Measurements from ENCODE around the gene BLOC1S5. TPM values are rescaled to one million over a fixed set of nuclear protein-coding genes. Genes with fewer than 3 reads are reported as not detected.

BLOC1S5 gene
- total and polyA plus RNA-seq, 3 donors from 2014 or later: 8.4 to 12.1 (median 10.9) TPM

DNA sequence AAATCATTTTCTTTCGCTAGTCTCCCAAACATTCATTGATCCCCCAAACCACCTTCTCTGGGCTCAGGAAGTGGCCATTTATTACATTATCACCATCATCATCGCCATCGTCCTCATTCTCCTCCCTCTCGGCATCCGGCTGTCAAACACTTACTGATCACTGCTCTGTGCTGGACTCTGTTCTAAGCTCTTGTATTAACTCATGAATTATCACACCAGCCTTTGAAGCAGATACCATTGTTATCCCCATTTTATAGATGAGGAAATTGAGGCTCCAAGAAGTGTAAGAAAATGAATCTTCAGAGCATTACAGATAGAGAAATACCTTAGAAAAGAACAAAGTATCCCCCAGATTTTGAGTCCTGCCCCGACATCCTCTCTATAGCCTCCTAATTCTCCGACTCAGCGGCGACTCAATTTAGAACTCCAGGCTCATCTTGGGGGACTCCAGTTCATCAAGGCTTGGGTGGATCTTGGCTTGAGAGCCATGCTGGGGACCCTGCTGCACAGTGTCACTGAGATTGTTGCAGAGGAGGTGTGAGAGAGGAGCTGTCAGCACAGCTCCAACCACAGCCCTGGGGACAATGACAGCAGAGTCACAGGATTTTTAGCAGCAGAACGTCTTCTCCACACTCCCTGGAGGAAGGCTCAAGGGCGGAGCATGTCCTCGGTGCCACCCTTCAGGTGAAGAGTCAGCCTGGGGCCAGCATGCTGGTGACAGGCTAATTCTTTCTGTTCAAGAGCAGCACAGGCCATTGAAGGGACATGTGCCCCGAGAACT is 44.8 kb upstream of the BLOC1S5 start:
- no peak overlapping the region for H3K27ac ChIP-seq
- H3K27me3 ChIP-seq: no peaks in the 10 kb centered on the region
- H3K4me1 ChIP-seq: no peaks in the 10 kb centered on the region
- H3K4me3 ChIP-seq: no peak overlapping the region
- no peak for TF ChIP-seq POLR2A (IDR thresholded peaks at IDR 0.05)
- DNase-seq: no peak
- H3K36me3 ChIP-seq (ENCODE audit: low read depth, missing control alignments): no peaks in the 10 kb centered on the region
- intact Hi-C loops (cut with DNase I; ENCODE audit: low total_unique reads): no loop called here
- 80 to 89% methylated on average over 12 to 13 of the region's 13 CpGs for WGBS, 2 donors
- no peaks in the 10 kb centered on the region for H3K9me3 ChIP-seq

DNA sequence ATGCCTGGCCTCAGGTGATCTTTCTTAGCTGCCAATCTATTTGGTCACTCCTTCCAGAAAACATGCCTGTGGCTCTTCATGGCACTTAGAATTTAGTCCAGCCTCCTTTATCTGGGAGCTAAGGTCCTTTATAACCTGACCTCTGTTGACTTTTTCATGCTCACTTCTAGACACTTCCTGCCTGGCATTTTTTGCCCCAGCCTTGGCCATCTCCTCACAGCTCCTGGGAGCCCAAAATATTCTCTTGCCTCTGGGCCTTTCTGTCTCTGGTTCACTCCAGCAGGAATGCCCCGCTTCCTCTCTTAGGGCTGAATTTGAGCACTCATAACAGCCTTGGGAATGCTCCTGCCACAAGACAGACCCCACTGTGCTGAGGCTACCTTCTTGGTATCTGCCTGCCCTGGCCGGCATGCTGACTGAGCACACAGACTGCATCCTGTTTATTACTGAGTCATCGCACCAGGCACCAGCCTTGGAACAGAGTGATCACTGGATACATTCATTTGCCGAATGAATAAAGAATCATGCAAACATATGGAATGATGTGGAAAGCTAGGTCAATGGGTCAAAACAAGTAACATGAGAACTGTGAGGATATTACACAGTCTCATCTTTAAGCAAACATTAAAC is 44.0 kb upstream of the BLOC1S5 start:
- 73 to 84% methylated on average over 4 of the region's 4 CpGs for WGBS, 2 donors
- H3K27me3 ChIP-seq: no peaks in the 10 kb centered on the region
- no peak for TF ChIP-seq POLR2A (IDR thresholded peaks at IDR 0.05)
- TF ChIP-seq, protein P1, sequence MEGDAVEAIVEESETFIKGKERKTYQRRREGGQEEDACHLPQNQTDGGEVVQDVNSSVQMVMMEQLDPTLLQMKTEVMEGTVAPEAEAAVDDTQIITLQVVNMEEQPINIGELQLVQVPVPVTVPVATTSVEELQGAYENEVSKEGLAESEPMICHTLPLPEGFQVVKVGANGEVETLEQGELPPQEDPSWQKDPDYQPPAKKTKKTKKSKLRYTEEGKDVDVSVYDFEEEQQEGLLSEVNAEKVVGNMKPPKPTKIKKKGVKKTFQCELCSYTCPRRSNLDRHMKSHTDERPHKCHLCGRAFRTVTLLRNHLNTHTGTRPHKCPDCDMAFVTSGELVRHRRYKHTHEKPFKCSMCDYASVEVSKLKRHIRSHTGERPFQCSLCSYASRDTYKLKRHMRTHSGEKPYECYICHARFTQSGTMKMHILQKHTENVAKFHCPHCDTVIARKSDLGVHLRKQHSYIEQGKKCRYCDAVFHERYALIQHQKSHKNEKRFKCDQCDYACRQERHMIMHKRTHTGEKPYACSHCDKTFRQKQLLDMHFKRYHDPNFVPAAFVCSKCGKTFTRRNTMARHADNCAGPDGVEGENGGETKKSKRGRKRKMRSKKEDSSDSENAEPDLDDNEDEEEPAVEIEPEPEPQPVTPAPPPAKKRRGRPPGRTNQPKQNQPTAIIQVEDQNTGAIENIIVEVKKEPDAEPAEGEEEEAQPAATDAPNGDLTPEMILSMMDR (IDR thresholded peaks at IDR 0.05): no peak
- intact Hi-C loops (cut with DNase I; ENCODE audit: low total_unique reads): no loop called here
- DNase-seq: no peak
- no peak overlapping the region for H3K4me3 ChIP-seq
- no peak overlapping the region for H3K27ac ChIP-seq
- H3K9me3 ChIP-seq: no peaks in the 10 kb centered on the region
- H3K36me3 ChIP-seq (ENCODE audit: low read depth, missing control alignments): no peaks in the 10 kb centered on the region
- no peaks in the 10 kb centered on the region for H3K4me1 ChIP-seq

DNA sequence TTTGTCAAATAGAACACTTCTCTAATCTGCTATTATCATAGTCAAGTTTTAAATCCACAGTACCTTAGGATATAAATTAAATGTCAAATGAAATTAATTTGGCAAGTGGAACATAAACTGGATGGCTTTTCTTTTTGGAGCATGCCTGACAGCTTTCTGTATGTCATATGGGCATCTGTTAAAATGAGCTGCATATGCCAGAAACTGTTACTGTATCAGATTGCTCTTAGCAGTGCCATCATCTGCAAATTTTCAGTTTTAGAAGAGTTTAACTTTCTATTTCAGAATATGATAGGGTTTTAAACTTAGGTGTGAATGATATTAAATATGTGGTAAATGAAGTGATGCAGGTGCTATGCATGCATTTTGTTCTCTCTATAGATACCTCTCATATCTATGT is 41.6 kb upstream of the BLOC1S5 start:
- Histone ChIP-seq H3K36me3 (ENCODE audit: low read depth, missing control alignments) (no peaks in the 10 kb centered on the region), H3K4me3 (no peak overlapping the region), H3K27ac (no peak overlapping the region), H3K4me1 (no peaks in the 10 kb centered on the region), H3K27me3 (no peaks in the 10 kb centered on the region), H3K9me3 (no peaks in the 10 kb centered on the region)
- no peak for DNase-seq
- intact Hi-C loops (cut with DNase I; ENCODE audit: low total_unique reads): no loop called here
- TF ChIP-seq, protein P1 (IDR thresholded peaks at IDR 0.05): no peak
- TF ChIP-seq POLR2A (IDR thresholded peaks at IDR 0.05): no peak

DNA sequence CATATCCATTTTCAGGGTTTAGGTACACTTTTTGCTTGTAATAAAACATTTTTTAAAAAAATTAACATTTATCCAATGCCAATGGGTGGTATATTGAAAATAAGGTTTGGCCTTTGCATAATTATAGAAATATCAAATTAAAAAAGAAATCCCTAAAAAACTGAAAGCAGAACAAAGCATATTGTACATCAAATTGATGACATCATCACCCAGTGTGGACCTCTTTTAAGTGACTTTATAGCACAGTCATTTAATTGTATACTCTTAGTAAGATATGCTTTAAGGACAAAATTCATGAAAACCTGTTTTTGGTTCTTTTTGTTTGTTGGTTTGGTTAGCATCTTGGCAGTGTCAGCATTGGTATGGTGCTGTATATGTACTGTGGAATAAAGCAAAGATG is 39.5 kb upstream of the BLOC1S5 start:
- Histone ChIP-seq H3K36me3 (ENCODE audit: low read depth, missing control alignments) (no peaks in the 10 kb centered on the region), H3K27me3 (no peaks in the 10 kb centered on the region), H3K4me1 (no peaks in the 10 kb centered on the region), H3K9me3 (no peaks in the 10 kb centered on the region), H3K27ac (no peak overlapping the region), H3K4me3 (no peak overlapping the region)
- DNase-seq: no peak
- no peak for TF ChIP-seq POLR2A (IDR thresholded peaks at IDR 0.05)
- TF ChIP-seq, protein P1 (IDR thresholded peaks at IDR 0.05): no peak
- intact Hi-C loops (cut with DNase I; ENCODE audit: low total_unique reads): no loop called here

DNA sequence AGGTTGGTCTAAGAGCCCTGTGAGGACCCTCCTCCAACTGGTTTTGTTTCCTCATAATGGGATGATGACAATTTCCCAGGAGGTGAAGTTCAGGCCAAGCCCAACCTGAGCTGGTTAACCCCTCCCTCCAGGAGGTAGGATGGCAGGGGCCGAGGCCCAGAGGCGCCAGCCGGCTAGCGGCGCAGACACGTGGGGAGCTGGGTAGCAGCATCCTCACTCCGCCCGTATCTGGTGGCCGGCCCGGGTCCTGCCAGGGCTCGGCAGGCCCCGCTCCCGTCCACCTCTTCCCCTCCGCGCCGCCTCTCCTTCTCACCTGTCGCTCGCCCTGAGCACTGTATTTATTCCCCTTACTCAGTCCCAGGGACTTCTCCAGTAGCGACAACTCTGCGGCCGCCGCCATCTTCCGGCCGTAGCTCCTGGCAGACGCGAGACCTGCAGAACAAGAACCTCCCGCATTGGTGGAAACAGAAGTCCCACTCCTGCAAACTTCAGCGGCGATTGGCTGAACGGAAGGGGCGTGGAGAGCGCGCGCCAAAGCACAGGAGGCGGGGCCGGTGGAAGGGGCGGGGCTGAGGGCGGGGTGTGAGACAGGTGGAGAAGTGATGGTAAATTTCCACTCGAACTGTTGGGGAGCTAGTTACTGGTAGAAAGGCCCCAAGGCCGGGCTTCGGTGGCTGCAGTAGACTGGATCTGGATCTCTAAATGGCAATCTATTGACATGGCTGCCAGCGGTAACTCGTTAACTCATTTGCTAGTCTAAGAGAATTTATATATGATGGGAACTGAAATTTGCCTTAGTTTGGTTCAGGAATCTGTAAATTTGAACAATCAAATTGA is 38.2 kb upstream of the BLOC1S5 start, which contains the start of gene EEF1E1:
EEF1E1 (minus strand) TSS at position 427 of the 837 bp plus-strand sequence; CDS start at position 400, 27 bp downstream.
- DNase-seq: peak; percentile 98
- no peaks in the 10 kb centered on the region for H3K4me1 ChIP-seq
- WGBS, 2 donors: 0 to 1% methylated on average over 31 to 39 of the region's 43 CpGs
- H3K27ac ChIP-seq: peak within 1 kb of the TSS in 1 of 2 donors; percentile 74
- no peaks in the 10 kb centered on the region for H3K36me3 ChIP-seq (ENCODE audit: low read depth, missing control alignments)
- no peaks in the 10 kb centered on the region for H3K27me3 ChIP-seq
- no peaks in the 10 kb centered on the region for H3K9me3 ChIP-seq
- intact Hi-C loops (cut with DNase I; ENCODE audit: low total_unique reads): no loop called here
- H3K4me3 ChIP-seq: peak within 1 kb of the TSS; percentile 79 to 89
- TF ChIP-seq, protein P1 (IDR thresholded peaks at IDR 0.05): no peak
- TF ChIP-seq POLR2A (IDR thresholded peaks at IDR 0.05): no peak

Measured in testis (tissue), 3 donors.